OCI-LY7 (cell line): ENCODE data around the gene BMP8B.

Experiments
- CTCF ChIP-seq: fragments of 200-600 bp; sonication (generic); conservative IDR thresholded peaks from 2 replicates; pipeline ENCODE4 v1.5.1; 2014; ENCODE audit warnings: mild to moderate bottlenecking, antibody characterized with exemption, low read length, moderate library complexity, mixed read lengths
- EZH2phosphoT487 ChIP-seq: fragments of 200-600 bp; sonication (generic); IDR thresholded peaks from 2 replicates; pipeline ENCODE4 v1.6.1; 2018; ENCODE audit warnings: low read depth, borderline replicate concordance, mild to moderate bottlenecking, mixed run types, antibody characterized with exemption, low read length, moderate library complexity, mixed read lengths

DNA sequence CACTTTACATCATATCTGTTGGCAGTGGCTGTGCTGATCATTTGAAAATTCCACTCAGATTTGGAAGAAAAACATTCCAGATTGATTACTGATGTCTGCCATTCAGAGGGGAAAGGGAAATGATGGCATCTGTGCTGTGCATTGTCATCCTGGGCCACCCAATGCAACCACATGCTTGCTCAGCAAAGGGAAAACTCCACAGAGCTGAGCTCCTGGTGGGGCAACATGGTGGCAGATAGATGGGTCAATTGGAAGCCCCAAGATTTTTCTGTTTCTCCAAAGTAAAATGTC is 29.3 kb downstream of the BMP8B start:
- TF ChIP-seq CTCF = no peak
- TF ChIP-seq EZH2phosphoT487 = no peak
